ENCODE results near the gene ACER3.
"Not testable (repeated sequence)": the region's sequence is repeated elsewhere in the genome, so short reads cannot be mapped to it uniquely, and the experiment has no call there.

Gene ACER3

DNA sequence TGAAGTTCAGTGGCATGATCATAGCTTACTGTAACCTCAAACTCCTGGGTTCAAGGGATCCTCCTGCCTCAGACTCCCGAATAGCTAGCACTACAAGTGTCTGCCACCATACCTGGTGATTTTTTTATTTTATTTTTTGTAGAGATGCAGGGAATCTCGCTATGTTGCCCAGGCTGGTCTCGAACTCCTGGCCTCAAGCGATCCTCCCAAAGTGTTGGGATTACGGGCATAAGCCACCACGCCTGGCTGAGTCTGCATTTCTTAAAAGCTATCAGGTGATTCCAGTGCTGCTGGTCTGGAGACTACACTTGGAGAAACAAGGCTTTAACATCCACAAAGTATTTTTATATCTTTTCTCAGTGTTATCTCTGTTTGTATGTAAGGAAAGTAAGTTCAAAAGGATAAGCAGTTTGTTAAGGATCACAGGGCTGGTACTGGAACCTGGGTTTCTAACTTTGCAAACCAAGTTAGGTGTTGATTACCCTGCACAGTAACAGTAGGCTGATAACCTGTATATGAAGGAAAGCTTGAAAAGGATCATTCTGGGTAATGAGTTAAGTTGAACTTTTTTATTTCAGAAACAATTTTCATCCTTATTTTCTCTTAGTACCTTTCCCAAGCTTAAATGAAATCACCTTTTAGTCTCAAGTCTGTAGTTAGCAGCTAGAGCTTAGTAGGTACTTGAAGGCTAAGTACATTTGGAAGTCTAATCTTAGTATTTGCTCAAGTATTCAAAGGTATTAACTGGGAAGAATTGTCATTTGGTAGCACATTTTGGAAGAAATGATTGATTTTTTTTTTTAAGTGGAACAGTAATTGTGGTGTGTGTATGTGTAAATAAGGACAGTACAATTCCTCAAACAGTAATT is 12.5 kb downstream of the ACER3 start:
- DNase-seq (ENCODE audit: low spot score), result no peak

DNA sequence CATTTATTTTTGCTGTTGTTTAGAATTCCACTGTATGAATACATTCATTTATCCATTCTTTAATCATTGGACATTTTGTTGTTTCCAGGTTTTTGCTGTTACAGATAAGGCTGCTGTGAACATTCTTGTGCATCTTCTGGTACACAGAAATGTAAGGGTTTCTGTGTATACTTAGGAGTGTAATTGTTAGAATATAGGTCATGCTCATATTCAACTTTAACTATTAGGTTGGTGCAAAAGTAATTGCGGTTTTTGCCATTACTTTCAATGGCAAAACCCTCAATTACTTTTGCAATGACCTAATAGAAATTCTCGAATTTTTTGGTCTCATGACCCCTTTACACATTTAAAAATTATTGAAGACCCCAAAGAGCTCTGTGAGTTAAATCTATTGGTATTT is 17.3 kb downstream of the ACER3 start:
- DNase-seq (ENCODE audit: low spot score), result no peak

DNA sequence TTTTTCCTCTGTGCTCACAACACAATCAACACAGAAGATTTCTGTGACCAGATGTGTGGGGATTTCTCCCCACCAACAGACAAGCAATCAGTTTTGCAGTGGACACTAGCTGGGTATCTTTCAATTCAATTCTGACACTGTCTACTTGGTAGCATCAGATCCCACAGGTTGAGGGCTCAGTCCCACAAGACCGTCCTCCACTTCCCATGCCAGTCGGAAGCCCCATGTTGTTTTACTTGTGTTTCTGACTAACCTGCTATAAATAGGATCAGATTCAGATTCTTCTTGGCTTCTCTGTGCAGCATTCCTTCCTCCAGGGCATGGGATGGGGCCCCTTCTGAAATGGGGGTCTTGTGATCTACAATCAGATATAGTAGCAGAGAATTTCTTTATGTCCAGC is 19.6 kb downstream of the ACER3 start:
- DNase-seq (ENCODE audit: low spot score), result no peak

DNA sequence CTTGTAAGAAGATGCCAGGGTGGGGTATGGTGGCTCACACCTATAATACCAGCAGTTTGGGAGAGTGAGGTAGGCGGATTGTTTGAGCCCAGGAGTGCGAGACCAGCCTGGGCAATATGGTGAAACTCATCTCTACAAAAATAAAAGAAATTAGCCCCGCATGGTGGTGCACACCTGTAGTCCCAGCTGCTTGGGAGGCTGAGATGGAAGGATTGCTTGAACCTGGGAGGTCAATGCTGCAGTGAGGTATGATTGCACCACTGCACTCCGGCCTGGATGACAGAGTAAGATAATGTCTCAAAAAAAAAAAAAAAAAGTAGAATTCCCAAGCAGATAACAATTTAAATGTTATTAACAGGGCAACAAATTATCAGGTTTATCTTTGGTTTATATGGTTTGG is 20.2 kb downstream of the ACER3 start:
- no peak for DNase-seq (ENCODE audit: low spot score)

DNA sequence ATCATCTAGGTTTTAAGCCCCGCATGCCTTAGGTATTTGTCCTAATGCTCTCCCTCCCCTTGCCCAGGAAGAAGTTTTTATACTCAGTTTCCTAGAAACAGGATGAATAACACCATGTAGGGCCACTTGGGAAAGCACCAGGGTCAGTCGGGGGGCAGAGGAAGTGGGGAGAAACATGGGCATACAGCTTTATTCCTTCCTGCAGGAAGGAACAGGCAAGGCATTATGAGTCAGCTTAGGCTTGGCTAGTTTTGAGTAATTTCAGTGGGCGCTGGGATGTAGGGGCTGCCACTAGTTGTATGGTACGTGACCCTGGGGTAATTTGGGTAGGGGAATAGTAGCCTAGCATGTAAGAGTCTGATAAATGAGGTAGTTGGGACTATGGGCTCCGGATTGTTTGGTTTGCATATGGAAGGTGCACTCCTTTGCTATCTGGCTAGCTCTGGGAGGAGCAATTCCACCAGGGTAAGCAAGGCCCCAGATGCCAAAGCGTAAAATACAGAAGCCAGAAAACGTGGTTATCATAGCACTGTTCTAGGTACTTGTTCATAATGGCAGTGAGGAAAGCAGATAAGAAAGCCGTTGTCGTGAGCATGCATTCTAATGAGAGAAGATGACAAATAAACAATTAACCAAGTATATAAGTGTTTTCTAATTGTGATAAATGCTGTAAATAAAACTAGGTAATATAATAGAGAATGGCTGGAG is 24.8 kb downstream of the ACER3 start:
- DNase-seq (ENCODE audit: low spot score), result peak; percentile 73

DNA sequence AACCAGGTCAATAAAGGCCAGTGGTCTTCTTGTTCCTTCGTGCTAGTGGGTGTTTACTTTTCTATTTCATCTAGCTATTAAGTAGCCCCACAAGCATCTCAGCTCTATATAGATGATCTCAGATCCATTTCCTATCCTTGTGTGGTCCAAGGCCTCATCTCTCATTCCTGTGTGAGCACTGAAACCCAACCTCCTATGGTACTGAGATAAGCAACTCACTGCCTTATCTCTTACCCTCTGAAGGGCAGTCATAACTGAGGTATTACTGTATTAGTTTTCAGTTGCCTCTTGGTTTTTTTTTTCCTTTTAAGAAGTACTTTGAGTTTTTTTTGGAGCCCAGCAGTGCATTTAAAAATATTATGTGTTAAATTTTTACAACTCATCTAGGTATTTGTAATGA is 28.3 kb downstream of the ACER3 start:
- no peak for DNase-seq (ENCODE audit: low spot score)

GRCh38 chr11:76889411-76889975 is 28.8 kb downstream of the ACER3 start:
- no peak for DNase-seq (ENCODE audit: low spot score)

- no peak for DNase-seq (ENCODE audit: low spot score)
Observed at GRCh38 chr11:76890329-76890728, 29.6 kb downstream of the ACER3 start.

GRCh38 chr11:76891285-76891684 is 30.6 kb downstream of the ACER3 start:
- DNase-seq (ENCODE audit: low spot score), result no peak

- DNase-seq (ENCODE audit: low spot score), result no peak
Observed at GRCh38 chr11:76891793-76892192, 31.1 kb downstream of the ACER3 start.

- DNase-seq (ENCODE audit: low spot score), result no peak
Observed at GRCh38 chr11:76892306-76892705, 31.6 kb downstream of the ACER3 start.

GRCh38 chr11:76897233-76897632 is 36.5 kb downstream of the ACER3 start:
- no peak for DNase-seq (ENCODE audit: low spot score)

DNA sequence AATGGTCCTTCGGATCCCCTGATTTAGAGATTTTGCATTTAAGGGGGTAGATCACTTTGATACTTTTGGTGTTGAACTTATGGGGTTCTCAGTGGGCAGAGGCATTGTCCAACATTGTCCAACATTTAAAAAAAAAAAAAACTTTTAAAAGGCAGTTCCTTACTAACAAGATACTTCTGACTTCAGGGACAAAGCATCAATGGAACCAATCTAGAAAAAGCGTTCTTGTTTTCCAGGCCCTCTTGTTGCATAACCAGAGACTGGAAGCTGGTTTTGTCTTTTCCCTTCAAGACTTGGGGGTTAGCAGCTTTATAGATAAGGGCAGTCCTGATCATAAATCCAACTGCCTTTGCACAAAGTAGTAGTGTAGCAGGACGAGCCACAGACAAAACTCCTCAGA is 40.4 kb downstream of the ACER3 start:
- no peak for DNase-seq (ENCODE audit: low spot score)

DNA sequence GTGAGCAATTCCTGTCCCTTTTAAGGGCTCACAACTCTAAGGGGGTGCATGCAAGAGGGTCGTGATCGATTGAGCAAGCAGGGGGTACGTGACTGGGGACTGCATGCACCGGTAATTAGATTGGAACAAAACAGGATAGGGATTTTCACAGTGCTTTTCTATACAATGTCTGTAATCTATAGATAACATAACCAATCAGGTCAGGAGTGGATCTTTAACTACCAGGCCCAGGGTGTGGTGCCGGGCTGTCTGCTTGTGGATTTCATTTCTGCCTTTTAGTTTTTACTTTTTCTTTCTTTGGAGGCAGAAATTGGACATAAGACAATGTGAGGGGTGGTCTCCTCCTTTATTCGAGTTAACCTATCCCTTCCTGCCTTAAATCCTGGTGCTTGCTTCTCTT is 40.9 kb downstream of the ACER3 start:
- DNase-seq (ENCODE audit: low spot score), result not testable (repeated sequence)

- DNase-seq (ENCODE audit: low spot score), result no peak
Observed at GRCh38 chr11:76902121-76903014, 41.6 kb downstream of the ACER3 start.

GRCh38 chr11:76903325-76903724 is 42.6 kb downstream of the ACER3 start:
- no peak for DNase-seq (ENCODE audit: low spot score)

DNA sequence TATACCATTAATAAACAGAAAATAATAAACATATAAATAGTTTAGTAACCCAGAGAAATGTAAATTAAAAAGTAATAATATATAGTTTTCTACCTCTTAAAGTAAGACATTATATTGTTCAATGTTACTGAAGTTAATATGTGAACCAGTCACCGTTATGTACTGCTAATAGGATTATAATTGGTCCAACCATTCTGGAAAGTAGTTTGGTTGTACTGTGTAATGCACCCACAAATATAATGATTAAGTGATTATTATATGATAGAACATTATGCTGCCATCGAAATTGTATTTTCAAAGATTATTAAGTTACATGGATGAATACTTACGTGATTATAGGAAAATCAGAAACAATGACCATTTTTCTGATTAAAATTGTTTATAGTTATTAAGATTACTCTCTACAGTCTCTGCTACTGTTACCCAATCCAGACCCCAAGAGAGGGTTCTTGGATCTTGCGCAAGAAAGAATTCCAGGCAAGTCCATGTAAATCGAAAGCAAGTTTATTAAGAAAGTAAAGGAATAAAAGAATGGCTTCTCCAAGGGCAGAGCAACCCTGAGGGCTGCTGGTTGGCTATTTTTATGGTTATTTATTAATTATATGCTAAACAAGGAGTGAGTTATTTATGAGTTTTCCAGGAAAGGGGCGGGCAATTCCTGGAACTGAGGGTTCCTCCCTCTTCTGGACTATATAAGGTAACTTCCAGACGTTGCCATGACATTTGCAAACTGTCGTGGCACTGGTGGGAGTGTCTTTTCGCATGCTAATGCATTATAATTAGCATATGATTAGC is 50.1 kb downstream of the ACER3 start:
- no peak for DNase-seq (ENCODE audit: low spot score)

DNA sequence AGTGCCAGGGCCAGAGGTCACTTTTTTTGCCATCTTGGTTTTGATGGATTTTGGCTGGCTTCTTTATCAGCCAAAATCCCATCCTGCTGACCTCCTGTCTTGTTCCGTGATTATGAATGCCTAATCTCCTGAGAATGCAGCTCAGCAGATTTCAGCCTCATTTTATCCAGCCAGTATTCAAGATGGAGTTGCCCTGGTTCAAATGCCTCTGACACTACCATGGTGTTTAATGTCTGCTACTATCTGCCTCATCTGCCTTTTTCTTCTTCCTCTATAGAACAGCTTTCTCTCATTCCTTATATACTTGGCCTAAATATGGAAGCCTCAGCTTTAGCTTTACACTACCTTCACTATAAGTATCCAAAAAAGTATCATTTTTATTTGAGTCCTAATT is 50.7 kb downstream of the ACER3 start:
- DNase-seq (ENCODE audit: low spot score), result no peak

DNA sequence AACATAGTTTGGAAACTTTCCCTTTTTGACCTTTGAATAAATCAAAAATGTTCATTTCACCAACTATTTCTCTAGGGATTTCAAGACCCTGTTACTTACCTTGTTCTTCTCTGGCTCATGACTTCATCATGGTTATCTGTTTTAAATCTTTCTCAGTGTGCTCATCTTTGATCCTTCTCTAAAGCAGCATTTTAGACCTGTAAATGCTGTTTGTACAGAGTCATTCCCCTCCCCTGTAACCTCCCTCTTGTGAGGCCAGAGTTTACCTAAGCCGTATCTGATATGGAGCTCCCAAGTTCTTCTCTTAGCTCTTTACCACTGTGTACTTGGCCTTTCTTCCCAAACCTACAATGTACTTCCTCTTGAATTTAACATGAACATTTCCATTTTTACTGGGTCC is 56.0 kb downstream of the ACER3 start:
- no peak for DNase-seq (ENCODE audit: low spot score)

DNA sequence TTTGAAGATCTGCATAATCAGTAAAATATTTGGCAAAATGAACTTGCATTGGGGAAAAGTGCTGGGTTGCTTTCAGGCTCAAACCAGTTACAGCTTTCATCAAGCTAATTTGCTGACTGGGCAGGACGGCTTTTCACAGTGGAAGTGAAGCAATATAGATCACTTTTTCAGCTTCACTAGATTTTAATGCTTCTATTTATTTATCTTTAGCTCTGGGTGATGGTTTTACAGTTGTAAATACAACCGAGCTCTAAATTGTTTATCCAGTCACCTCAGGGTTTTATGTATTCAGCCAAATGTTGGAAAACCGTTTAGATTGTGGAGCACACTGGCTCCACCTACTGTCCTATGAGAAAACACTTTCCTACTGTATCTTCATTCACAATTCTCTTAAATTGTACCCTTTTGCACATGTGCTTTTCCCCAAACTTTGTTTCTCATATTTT is 58.2 kb downstream of the ACER3 start:
- DNase-seq (ENCODE audit: low spot score), result peak; percentile 65

- no peak for DNase-seq (ENCODE audit: low spot score)
Observed at GRCh38 chr11:76919467-76919866, 58.7 kb downstream of the ACER3 start.
